WTC11 (cell line): ENCODE measurements around the gene CHMP1A.

Source experiments
- CREM ChIP-seq: sonication (generic); formaldehyde crosslinking; IDR thresholded peaks from 2 replicates; pipeline ENCODE4 v1.8.1; 2022; ENCODE audit warnings: mild to moderate bottlenecking, missing genetic modification reagents, moderate library complexity
- FOXJ3 ChIP-seq: sonication (generic); formaldehyde crosslinking; IDR thresholded peaks from 2 replicates; pipeline ENCODE4 v1.9.0; 2021; ENCODE audit warnings: missing genetic modification reagents, mild to moderate bottlenecking, borderline replicate concordance
- TF ChIP-seq, protein P1 (sequence below): fragments of 200-600 bp; IDR thresholded peaks from 2 replicates; pipeline ENCODE4 v1.8.0; 2022; ENCODE audit warnings: antibody characterized with exemption
- TF ChIP-seq, protein P2 (sequence below): sonication (generic); formaldehyde crosslinking; IDR thresholded peaks from 2 replicates; pipeline ENCODE4 v1.8.1; 2022; ENCODE audit warnings: missing genetic modification reagents, borderline replicate concordance
- TF ChIP-seq, protein P3 (sequence below): sonication (generic); formaldehyde crosslinking; IDR thresholded peaks from 2 replicates; pipeline ENCODE4 v1.8.1; 2023; ENCODE audit warnings: mild to moderate bottlenecking, missing genetic modification reagents, moderate library complexity

- TF ChIP-seq, protein P1, sequence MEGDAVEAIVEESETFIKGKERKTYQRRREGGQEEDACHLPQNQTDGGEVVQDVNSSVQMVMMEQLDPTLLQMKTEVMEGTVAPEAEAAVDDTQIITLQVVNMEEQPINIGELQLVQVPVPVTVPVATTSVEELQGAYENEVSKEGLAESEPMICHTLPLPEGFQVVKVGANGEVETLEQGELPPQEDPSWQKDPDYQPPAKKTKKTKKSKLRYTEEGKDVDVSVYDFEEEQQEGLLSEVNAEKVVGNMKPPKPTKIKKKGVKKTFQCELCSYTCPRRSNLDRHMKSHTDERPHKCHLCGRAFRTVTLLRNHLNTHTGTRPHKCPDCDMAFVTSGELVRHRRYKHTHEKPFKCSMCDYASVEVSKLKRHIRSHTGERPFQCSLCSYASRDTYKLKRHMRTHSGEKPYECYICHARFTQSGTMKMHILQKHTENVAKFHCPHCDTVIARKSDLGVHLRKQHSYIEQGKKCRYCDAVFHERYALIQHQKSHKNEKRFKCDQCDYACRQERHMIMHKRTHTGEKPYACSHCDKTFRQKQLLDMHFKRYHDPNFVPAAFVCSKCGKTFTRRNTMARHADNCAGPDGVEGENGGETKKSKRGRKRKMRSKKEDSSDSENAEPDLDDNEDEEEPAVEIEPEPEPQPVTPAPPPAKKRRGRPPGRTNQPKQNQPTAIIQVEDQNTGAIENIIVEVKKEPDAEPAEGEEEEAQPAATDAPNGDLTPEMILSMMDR = no peak
- TF ChIP-seq, protein P2, sequence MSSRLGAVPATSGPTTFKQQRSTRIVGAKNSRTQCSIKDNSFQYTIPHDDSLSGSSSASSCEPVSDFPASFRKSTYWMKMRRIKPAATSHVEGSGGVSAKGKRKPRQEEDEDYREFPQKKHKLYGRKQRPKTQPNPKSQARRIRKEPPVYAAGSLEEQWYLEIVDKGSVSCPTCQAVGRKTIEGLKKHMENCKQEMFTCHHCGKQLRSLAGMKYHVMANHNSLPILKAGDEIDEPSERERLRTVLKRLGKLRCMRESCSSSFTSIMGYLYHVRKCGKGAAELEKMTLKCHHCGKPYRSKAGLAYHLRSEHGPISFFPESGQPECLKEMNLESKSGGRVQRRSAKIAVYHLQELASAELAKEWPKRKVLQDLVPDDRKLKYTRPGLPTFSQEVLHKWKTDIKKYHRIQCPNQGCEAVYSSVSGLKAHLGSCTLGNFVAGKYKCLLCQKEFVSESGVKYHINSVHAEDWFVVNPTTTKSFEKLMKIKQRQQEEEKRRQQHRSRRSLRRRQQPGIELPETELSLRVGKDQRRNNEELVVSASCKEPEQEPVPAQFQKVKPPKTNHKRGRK = no peak
- TF ChIP-seq FOXJ3 (CRISPR knock-in tag) = no peak
- TF ChIP-seq CREM (CRISPR knock-in tag) = no peak
- TF ChIP-seq, protein P3, sequence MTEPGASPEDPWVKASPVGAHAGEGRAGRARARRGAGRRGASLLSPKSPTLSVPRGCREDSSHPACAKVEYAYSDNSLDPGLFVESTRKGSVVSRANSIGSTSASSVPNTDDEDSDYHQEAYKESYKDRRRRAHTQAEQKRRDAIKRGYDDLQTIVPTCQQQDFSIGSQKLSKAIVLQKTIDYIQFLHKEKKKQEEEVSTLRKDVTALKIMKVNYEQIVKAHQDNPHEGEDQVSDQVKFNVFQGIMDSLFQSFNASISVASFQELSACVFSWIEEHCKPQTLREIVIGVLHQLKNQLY (CRISPR knock-in tag) = no peak
Observed at GRCh38 chr16:89695875-89696669, 38.6 kb upstream of the CHMP1A start.
